ENCODE results near the gene MACROD2.

The MACROD2 gene

GRCh38 chr20:14764511-14765369 is 769.4 kb downstream of the MACROD2 start:
- DNase-seq (ENCODE audit: low read depth) = no peak

GRCh38 chr20:14765370-14765701 is 770.0 kb downstream of the MACROD2 start:
- no peak for DNase-seq (ENCODE audit: low read depth)

DNA sequence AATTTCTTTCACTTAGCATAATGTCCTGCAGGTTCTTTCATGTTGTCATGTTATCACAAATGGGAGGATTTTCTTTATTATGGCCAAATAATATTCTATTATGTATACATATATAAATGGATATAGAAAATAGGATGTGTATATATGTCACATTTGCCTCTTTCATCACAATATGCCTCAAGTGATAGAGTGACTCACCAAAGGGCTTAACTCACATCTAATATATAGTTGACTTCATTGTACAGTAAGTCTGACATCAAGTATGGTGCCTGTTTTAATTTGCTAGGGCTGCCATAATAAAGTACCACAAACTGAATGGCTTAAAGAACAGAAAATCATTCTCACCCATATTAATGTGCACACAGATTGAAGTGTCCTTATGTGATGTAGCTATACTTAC is 778.2 kb downstream of the MACROD2 start:
- no peak for DNase-seq (ENCODE audit: low read depth)

DNA sequence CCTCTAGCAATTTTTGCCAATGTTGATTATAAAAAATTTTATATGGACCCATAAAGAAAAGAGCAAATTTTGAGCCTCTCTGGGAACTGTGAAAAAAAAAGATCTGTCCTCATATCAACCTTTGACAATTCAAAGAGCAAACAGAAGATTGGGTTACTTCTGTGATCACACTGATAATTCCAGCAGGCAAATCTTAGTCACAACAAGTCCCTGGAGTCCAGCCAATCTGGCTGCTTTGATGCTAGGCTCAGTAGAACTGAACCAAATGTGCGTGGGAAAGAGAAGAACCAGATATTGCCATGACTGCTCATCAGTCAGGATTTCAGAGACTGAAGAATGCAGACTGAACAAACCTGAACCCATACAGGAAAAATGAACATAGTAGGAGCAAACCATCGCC is 780.5 kb downstream of the MACROD2 start:
- DNase-seq (ENCODE audit: low read depth) = no peak

- no peak for DNase-seq (ENCODE audit: low read depth)
Observed at GRCh38 chr20:14777591-14777990, 782.3 kb downstream of the MACROD2 start.

DNA sequence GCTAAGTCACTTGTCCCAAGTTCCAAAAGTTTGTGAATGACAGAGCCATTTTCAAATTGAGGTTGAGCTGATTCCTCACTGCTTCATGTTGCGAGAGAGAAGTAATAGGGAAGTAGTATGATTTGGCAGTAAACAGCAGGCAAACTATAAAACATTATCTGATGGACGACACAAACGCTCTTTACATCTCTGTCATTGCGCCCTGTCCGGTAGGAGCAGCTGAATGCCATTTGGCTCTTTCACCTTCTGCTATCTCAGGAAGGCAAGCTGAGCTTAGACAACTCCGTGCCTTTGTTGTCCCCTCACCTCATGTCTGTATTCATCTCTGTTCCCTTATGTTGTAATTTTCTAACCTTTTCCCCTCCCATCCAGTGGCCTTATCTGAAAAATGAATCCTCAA is 782.8 kb downstream of the MACROD2 start:
- DNase-seq (ENCODE audit: low read depth) = no peak

- DNase-seq (ENCODE audit: low read depth) = no peak
Observed at GRCh38 chr20:14778875-14779274, 783.6 kb downstream of the MACROD2 start.

DNA sequence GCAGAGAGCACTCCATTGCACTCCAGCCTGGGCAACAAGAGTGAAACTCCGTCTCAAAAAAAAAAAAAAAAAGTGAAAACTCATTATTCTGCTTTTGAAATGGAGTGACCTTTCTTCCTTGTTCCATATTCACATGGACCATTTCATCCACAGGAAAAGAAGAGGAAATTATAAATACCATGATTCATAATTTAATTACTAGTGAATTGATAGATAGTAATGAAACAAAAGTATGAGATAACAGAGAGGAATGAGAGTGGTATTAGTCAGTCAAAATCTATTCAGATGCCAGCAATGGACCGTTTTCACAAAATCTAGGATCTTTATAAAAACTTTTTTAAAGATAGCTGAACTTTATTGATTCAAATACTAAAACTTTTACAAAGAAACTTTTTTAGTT is 785.2 kb downstream of the MACROD2 start:
- DNase-seq (ENCODE audit: low read depth) = no peak

- DNase-seq (ENCODE audit: low read depth) = no peak
Observed at GRCh38 chr20:14782731-14783130, 787.4 kb downstream of the MACROD2 start.

DNA sequence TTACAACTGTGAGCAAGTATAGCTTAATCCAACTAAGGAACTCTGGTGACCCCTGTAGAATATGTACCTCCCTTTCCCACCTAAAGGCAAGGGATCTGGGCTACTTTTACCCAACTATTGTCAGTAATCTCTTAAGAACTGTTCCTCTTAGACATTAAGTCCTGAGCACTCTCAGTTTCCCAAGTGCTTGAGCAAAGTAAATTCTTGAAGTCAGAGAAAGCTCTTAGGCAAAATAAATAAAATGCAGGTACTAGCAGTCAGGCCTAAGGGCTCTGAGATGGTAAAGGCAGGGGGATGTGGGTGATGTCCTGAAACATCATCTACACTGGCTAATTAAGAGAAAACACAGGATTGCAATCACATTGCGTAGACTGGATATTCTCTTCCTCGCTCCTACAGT is 788.5 kb downstream of the MACROD2 start:
- DNase-seq (ENCODE audit: low read depth) = no peak

DNA sequence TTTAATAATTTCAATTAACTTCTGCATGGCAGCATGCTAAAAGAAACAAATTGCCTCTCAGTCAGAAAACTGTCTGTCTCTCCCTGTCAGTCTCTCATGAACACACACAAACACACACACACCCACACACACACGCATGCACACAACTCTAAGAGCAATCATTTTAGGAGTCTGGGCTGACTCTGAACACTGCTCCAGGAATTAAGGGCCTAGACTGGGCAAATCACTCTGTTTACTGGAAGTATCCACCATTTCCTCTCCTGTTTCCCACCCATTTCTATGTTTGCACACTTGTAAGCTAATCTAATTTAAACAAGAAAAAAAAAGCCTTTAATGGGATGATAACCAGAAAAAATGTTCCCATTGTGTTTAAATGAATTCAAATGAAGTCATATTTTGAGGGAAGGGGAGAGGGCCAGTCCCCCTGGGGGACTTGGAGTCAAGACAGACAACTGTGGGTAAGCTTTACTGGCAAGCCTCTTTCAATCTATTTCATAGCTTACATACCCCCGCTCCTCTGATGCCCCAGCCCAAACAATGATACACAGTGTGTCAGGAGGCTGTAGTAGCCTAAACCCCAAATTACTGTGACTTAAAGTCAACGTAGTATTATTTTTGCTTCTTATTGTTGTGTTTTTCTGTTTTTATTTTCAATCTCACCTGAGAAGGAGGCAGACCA is 789.9 kb downstream of the MACROD2 start:
- no peak for DNase-seq (ENCODE audit: low read depth)

GRCh38 chr20:14790190-14790589 is 794.9 kb downstream of the MACROD2 start:
- DNase-seq (ENCODE audit: low read depth) = no peak

DNA sequence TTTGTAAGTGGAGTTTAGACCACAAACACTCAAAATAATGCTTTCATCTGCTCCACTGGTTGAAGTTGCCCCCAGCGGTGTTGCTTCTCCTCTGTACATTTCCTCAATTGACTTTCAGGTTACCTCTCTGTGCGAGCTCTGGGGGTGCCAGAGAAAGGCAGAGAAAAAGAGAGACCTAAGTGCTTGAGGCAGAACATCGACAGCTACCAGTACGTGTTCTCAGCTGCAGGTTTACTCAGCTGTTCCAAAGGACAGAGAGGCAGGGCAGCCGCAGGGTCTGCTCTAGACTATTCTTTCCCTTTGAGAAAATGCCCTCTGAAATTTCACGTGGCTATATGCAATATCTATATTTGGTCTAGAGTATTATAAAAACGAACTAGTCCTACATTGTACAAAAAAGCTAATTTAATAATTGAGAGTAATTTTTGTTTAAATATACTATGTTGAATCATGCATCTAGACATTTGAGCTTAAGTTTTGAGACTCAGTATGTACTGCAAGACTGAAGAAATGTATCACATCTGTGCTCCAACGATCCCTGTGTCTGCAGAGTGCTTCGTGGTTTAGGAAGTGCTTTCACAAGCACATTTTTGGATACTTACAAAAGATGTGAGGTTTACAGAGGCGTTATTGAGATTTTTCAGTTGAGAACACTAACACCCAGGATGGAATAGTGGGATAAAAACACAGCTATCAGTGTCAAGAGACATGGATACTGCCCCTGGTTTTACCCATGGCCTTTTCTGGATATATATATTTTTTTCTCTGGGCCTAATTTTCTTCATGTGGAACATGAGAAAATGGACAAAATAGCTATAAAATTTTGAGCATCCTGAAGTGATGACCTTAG is 795.7 kb downstream of the MACROD2 start:
- no peak for DNase-seq (ENCODE audit: low read depth)

DNA sequence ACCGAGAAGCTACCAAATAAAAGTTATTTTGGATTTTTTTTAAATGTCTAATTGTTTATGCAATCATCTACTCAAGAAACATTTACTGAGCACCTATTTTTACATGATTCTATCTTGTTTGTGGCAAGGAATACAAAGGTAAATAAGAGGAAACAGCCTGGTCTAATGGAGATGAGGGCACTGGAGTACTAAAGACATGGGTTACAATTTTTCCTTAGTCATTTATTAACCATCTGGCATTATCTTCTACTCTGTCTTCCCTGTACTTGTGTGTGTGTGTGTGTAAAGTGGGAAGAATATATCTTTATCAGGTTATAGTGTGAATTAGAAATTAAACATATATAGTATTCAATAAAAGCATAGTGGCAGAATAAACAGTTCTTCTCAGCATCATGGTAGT is 797.6 kb downstream of the MACROD2 start:
- no peak for DNase-seq (ENCODE audit: low read depth)

- DNase-seq (ENCODE audit: low read depth) = no peak
Observed at GRCh38 chr20:14799545-14800216, 804.4 kb downstream of the MACROD2 start.

DNA sequence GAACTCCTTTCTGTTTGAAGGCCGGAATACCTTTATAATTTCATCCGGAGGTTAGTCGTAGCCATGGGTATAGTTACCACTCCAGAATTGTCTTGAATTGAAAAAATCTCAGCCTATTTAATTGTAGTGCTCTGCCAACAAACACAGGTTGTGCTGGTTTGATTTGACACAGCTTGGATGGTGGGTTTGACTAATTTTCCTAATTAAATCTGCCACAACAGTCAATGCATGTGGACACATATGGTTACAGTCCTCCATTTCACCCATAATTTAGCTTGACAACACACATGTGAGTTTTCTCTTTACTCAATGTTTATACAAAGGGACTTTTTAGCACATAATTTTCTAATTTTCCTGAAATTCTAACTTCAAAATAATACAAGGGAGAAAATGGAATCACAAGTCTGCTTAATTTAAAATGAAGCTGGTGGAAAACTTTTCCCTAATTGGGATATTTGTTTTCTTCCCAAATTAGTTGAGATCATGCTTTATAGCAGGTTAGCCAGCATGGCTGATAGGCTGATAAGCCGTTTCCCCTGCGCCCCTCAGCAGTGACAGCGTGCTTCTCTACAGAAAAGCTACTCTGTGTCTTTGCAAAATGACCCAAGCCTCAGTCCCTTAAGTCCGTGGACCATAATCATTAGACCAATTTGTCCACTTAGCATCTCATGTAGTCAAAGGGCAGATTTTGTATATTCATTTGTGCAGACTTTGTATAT is 805.5 kb downstream of the MACROD2 start:
- no peak for DNase-seq (ENCODE audit: low read depth)

GRCh38 chr20:14801591-14802325 is 806.4 kb downstream of the MACROD2 start:
- no peak for DNase-seq (ENCODE audit: low read depth)

GRCh38 chr20:14807224-14807623 is 811.9 kb downstream of the MACROD2 start:
- no peak for DNase-seq (ENCODE audit: low read depth)

DNA sequence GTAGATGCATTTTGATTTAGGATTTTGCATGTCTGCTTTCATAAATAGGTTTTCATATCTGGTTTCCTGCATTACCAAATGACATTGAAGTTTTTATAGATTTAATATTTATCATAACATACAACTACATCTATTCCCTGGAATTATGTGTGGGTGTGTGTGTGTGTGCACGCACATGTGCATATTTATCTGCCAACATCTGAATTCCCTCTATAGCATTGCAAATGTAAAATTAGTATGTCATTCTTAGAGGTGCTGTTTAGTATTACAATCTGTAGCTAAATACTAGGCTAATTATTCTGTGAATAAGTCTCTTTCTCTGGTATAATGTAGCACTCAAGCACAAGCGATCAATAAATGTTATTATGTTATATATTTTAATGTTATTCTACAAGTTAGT is 820.0 kb downstream of the MACROD2 start:
- no peak for DNase-seq (ENCODE audit: low read depth)

- no peak for DNase-seq (ENCODE audit: low read depth)
Observed at GRCh38 chr20:14816471-14816870, 821.2 kb downstream of the MACROD2 start.

- DNase-seq (ENCODE audit: low read depth) = no peak
Observed at GRCh38 chr20:14817101-14817500, 821.8 kb downstream of the MACROD2 start.
